HEK293 (cell line): ENCODE data around the gene DCDC2B.

Source experiments
- EGR2 ChIP-seq: fragments of 450-650 bp; formaldehyde crosslinking; IDR thresholded peaks from 2 replicates; pipeline ENCODE4 v1.5.1; 2016; ENCODE audit warnings: low read depth, missing biosample characterization, missing genetic modification characterization
- GLIS1 ChIP-seq: fragments of 450-650 bp; formaldehyde crosslinking; IDR thresholded peaks from 2 replicates; pipeline ENCODE4 v1.5.1; 2016; ENCODE audit warnings: missing biosample characterization, missing genetic modification characterization
- KLF10 ChIP-seq: fragments of 450-650 bp; IDR thresholded peaks from 2 replicates; pipeline ENCODE4 v1.5.1; 2018; ENCODE audit warnings: missing biosample characterization, mild to moderate bottlenecking, missing genetic modification characterization
- SETDB1 ChIP-seq: IDR thresholded peaks from one replicate; pipeline ENCODE4 v1.6.1; 2017; ENCODE audit warnings: mild to moderate bottlenecking, low read length, moderate library complexity, mixed read lengths; ENCODE audit not compliant: insufficient read length
- SP2 ChIP-seq: fragments of 450-650 bp; formaldehyde crosslinking; IDR thresholded peaks from 2 replicates; pipeline ENCODE4 v1.5.1; 2016; ENCODE audit warnings: missing biosample characterization, missing genetic modification characterization
- SP3 ChIP-seq: fragments of 450-650 bp; formaldehyde crosslinking; IDR thresholded peaks from 2 replicates; pipeline ENCODE4 v1.5.1; 2016; ENCODE audit warnings: missing biosample characterization, missing genetic modification characterization
- SP7 ChIP-seq: fragments of 450-650 bp; formaldehyde crosslinking; IDR thresholded peaks from 2 replicates; pipeline ENCODE4 v1.5.1; 2016; ENCODE audit warnings: missing biosample characterization, missing genetic modification characterization
- YY2 ChIP-seq: fragments of 450-650 bp; formaldehyde crosslinking; IDR thresholded peaks from 2 replicates; pipeline ENCODE4 v1.5.1; 2016; ENCODE audit warnings: missing biosample characterization, missing genetic modification characterization
- ZBTB8A ChIP-seq: fragments of 450-650 bp; formaldehyde crosslinking; IDR thresholded peaks from 2 replicates; pipeline ENCODE4 v1.5.1; 2016; ENCODE audit warnings: missing biosample characterization, missing genetic modification characterization
- ZFP3 ChIP-seq: fragments of 450-650 bp; formaldehyde crosslinking; IDR thresholded peaks from 2 replicates; pipeline ENCODE4 v1.5.1; 2016; ENCODE audit warnings: low read depth, missing biosample characterization, missing genetic modification characterization
- ZNF114 ChIP-seq: fragments of 450-650 bp; formaldehyde crosslinking; IDR thresholded peaks from 2 replicates; pipeline ENCODE4 v1.5.0; 2017; ENCODE audit warnings: missing biosample characterization, missing genetic modification characterization
- ZNF148 ChIP-seq: fragments of 450-650 bp; formaldehyde crosslinking; IDR thresholded peaks from 2 replicates; pipeline ENCODE4 v1.5.0; 2017; ENCODE audit warnings: missing biosample characterization, missing genetic modification characterization, borderline replicate concordance
- ZNF354C ChIP-seq: fragments of 450-650 bp; formaldehyde crosslinking; IDR thresholded peaks from 2 replicates; pipeline ENCODE4 v1.5.1; 2016; ENCODE audit warnings: missing biosample characterization, missing genetic modification characterization, low read depth, borderline replicate concordance
- ZNF366 ChIP-seq: fragments of 450-650 bp; formaldehyde crosslinking; conservative IDR thresholded peaks from 2 replicates; pipeline ENCODE4 v1.5.1; 2016; ENCODE audit warnings: missing biosample characterization, missing genetic modification characterization
- ZNF398 ChIP-seq: fragments of 450-650 bp; formaldehyde crosslinking; IDR thresholded peaks from 2 replicates; pipeline ENCODE4 v1.5.1; 2017; ENCODE audit warnings: missing biosample characterization, missing genetic modification characterization
- ZNF404 ChIP-seq: fragments of 450-650 bp; formaldehyde crosslinking; IDR thresholded peaks from 2 replicates; pipeline ENCODE4 v1.5.1; 2017; ENCODE audit warnings: missing biosample characterization, missing genetic modification characterization
- ZNF416 ChIP-seq: fragments of 450-650 bp; formaldehyde crosslinking; IDR thresholded peaks from 2 replicates; pipeline ENCODE4 v1.5.1; 2016; ENCODE audit warnings: missing biosample characterization, missing genetic modification characterization
- ZNF473 ChIP-seq: fragments of 450-650 bp; formaldehyde crosslinking; IDR thresholded peaks from 2 replicates; pipeline ENCODE4 v1.5.1; 2017; ENCODE audit warnings: missing biosample characterization, missing genetic modification characterization
- ZNF571 ChIP-seq: fragments of 450-650 bp; formaldehyde crosslinking; IDR thresholded peaks from 2 replicates; pipeline ENCODE4 v1.5.0; 2017; ENCODE audit warnings: missing biosample characterization, missing genetic modification characterization
- ZNF626 ChIP-seq: fragments of 450-650 bp; sonication (Bioruptor Pico); formaldehyde crosslinking; IDR thresholded peaks from 2 replicates; pipeline ENCODE4 v1.5.1; 2018; ENCODE audit warnings: missing biosample characterization, missing genetic modification characterization, inconsistent platforms
- ZNF677 ChIP-seq: fragments of 450-650 bp; IDR thresholded peaks from 2 replicates; pipeline ENCODE4 v1.5.0; 2018; ENCODE audit warnings: missing biosample characterization, mild to moderate bottlenecking, missing genetic modification characterization, moderate library complexity
- ZNF776 ChIP-seq: fragments of 450-650 bp; formaldehyde crosslinking; IDR thresholded peaks from 2 replicates; pipeline ENCODE4 v1.5.0; 2017; ENCODE audit warnings: missing biosample characterization, missing genetic modification characterization, borderline replicate concordance
- ZSCAN30 ChIP-seq: fragments of 450-650 bp; IDR thresholded peaks from 2 replicates; pipeline ENCODE4 v1.5.1; 2018; ENCODE audit warnings: missing biosample characterization, mild to moderate bottlenecking, missing genetic modification characterization, moderate library complexity
- TF ChIP-seq, protein P1 (sequence below): fragments of 450-650 bp; IDR thresholded peaks from 2 replicates; pipeline ENCODE4 v1.5.1; 2018; ENCODE audit warnings: missing biosample characterization, missing genetic modification characterization
- TF ChIP-seq, protein P2 (sequence below): fragments of 450-650 bp; formaldehyde crosslinking; IDR thresholded peaks from 2 replicates; pipeline ENCODE4 v1.5.1; 2016; ENCODE audit warnings: missing biosample characterization, missing genetic modification characterization
- TF ChIP-seq, protein P3 (sequence below): fragments of 450-650 bp; formaldehyde crosslinking; IDR thresholded peaks from 2 replicates; pipeline ENCODE4 v1.5.1; 2016; ENCODE audit warnings: missing biosample characterization, missing genetic modification characterization
- TF ChIP-seq, protein P4 (sequence below): fragments of 450-650 bp; formaldehyde crosslinking; IDR thresholded peaks from 2 replicates; pipeline ENCODE4 v1.5.1; 2016; ENCODE audit warnings: missing biosample characterization, missing genetic modification characterization

DCDC2B gene

GRCh38 chr1:32221980-32222755 lies 13.3 kb downstream of the DCDC2B start, which contains the start of the genes EIF3I and TMEM234 (continued):
- TF ChIP-seq EGR2 (tag by site-specific recombination) (peak; percentile 81), SP2 (tag by site-specific recombination) (peak; percentile 87), ZNF114 (no peak), ZNF398 (tag by site-specific recombination) (peak; percentile 21; the same call in 1 of the 2 replicates), SETDB1 (no peak), ZNF354C (tag by site-specific recombination) (no peak), SP7 (tag by site-specific recombination) (0 out of 2 replicates have a peak, but pooled peaks have one; percentile 26), ZNF404 (tag by site-specific recombination) (no peak), ZNF148 (tag by site-specific recombination) (no peak), GLIS1 (tag by site-specific recombination) (peak; percentile 68), ZNF776 (tag by site-specific recombination) (no peak), ZNF677 (tag by site-specific recombination) (no peak), ZNF626 (tag by site-specific recombination) (no peak), SP3 (tag by site-specific recombination) (peak; percentile 90), KLF10 (tag by site-specific recombination) (0 out of 2 replicates have a peak, but pooled peaks have one; percentile 13), ZNF416 (tag by site-specific recombination) (no peak), ZNF366 (tag by site-specific recombination) (no peak), ZFP3 (no peak), ZNF473 (tag by site-specific recombination) (no peak), YY2 (tag by site-specific recombination) (peak; percentile 49; the same call in 1 of the 2 replicates), ZNF571 (tag by site-specific recombination) (no peak), ZSCAN30 (no peak), ZBTB8A (tag by site-specific recombination) (no peak)
- TF ChIP-seq, protein P1, sequence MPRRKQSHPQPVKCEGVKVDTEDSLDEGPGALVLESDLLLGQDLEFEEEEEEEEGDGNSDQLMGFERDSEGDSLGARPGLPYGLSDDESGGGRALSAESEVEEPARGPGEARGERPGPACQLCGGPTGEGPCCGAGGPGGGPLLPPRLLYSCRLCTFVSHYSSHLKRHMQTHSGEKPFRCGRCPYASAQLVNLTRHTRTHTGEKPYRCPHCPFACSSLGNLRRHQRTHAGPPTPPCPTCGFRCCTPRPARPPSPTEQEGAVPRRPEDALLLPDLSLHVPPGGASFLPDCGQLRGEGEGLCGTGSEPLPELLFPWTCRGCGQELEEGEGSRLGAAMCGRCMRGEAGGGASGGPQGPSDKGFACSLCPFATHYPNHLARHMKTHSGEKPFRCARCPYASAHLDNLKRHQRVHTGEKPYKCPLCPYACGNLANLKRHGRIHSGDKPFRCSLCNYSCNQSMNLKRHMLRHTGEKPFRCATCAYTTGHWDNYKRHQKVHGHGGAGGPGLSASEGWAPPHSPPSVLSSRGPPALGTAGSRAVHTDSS (tag by site-specific recombination) = no peak
- TF ChIP-seq, protein P2, sequence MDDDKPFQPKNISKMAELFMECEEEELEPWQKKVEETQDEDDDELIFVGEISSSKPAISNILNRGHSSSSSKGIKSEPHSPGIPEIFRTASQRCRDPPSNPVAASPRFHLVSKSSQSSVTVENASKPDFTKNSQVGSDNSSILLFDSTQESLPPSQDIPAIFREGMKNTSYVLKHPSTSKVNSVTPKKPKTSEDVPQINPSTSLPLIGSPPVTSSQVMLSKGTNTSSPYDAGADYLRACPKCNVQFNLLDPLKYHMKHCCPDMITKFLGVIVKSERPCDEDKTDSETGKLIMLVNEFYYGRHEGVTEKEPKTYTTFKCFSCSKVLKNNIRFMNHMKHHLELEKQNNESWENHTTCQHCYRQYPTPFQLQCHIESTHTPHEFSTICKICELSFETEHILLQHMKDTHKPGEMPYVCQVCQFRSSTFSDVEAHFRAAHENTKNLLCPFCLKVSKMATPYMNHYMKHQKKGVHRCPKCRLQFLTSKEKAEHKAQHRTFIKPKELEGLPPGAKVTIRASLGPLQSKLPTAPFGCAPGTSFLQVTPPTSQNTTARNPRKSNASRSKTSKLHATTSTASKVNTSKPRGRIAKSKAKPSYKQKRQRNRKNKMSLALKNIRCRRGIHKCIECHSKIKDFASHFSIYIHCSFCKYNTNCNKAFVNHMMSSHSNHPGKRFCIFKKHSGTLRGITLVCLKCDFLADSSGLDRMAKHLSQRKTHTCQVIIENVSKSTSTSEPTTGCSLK (tag by site-specific recombination) = no peak
- TF ChIP-seq, protein P3, sequence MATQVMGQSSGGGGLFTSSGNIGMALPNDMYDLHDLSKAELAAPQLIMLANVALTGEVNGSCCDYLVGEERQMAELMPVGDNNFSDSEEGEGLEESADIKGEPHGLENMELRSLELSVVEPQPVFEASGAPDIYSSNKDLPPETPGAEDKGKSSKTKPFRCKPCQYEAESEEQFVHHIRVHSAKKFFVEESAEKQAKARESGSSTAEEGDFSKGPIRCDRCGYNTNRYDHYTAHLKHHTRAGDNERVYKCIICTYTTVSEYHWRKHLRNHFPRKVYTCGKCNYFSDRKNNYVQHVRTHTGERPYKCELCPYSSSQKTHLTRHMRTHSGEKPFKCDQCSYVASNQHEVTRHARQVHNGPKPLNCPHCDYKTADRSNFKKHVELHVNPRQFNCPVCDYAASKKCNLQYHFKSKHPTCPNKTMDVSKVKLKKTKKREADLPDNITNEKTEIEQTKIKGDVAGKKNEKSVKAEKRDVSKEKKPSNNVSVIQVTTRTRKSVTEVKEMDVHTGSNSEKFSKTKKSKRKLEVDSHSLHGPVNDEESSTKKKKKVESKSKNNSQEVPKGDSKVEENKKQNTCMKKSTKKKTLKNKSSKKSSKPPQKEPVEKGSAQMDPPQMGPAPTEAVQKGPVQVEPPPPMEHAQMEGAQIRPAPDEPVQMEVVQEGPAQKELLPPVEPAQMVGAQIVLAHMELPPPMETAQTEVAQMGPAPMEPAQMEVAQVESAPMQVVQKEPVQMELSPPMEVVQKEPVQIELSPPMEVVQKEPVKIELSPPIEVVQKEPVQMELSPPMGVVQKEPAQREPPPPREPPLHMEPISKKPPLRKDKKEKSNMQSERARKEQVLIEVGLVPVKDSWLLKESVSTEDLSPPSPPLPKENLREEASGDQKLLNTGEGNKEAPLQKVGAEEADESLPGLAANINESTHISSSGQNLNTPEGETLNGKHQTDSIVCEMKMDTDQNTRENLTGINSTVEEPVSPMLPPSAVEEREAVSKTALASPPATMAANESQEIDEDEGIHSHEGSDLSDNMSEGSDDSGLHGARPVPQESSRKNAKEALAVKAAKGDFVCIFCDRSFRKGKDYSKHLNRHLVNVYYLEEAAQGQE (tag by site-specific recombination) = no peak
- TF ChIP-seq, protein P4, sequence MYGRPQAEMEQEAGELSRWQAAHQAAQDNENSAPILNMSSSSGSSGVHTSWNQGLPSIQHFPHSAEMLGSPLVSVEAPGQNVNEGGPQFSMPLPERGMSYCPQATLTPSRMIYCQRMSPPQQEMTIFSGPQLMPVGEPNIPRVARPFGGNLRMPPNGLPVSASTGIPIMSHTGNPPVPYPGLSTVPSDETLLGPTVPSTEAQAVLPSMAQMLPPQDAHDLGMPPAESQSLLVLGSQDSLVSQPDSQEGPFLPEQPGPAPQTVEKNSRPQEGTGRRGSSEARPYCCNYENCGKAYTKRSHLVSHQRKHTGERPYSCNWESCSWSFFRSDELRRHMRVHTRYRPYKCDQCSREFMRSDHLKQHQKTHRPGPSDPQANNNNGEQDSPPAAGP (tag by site-specific recombination) = peak; percentile 13; the same call in 1 of the 2 replicates
